ENCODE data around the gene KIF16B. TPM values are rescaled to one million over a fixed set of nuclear protein-coding genes. Genes with fewer than 3 reads are reported as not detected.

Gene KIF16B
- total RNA-seq, 1 experiment from 2014 or later = 16.6 TPM

DNA sequence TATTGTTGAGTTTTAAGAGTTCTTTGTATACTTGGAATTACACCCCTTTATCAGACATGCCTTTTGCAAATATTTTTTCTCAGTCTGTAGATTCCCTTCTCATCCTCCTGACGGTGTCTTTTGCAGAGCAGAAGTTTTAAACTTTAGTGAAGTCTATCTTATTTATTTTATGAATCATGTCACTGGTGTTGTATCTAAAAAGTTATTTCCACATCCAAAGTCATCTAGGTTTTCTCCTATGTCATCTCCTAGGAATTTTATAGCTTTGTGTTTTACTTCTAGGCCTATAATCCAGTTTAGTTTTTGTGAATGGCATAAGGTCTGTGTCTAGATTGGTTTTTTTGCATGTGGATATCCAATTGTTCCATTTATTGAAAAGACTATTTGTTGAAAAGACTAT is 271.3 kb downstream of the KIF16B start:
- Histone ChIP-seq H3K36me3 (ENCODE audit: control insufficient read depth, insufficient read depth, low read length) (no peaks in the 10 kb centered on the region), H3K9me3 (ENCODE audit: control insufficient read depth, insufficient read depth, low read depth, low read length) (peaks cover 10% of the 10 kb centered on the region; the same call in 1 of the 2 replicates), H3K4me3 (ENCODE audit: low read depth in 2 of 2, low read length in 2 of 2) (no peak overlapping the region), H3K4me1 (ENCODE audit: control insufficient read depth, insufficient read depth, low read length) (no peaks in the 10 kb centered on the region), H3K27ac (ENCODE audit: low read length) (no peak overlapping the region), H3K27me3 (ENCODE audit: control insufficient read depth, insufficient read depth, low read length) (no peaks in the 10 kb centered on the region)
- DNase-seq (ENCODE audit: low read depth, low spot score) (no peak), ATAC-seq (no peak)
- TF ChIP-seq CTCF (IDR thresholded peaks at IDR 0.05) (no peak), POLR2AphosphoS5 (IDR thresholded peaks at IDR 0.05; ENCODE audit: low read depth, low read length) (no peak), TCF7L2 (IDR thresholded peaks at IDR 0.05; ENCODE audit: low read depth, low read length) (no peak), SIN3A (IDR thresholded peaks at IDR 0.05; ENCODE audit: borderline replicate concordance, insufficient read depth, low read depth, low read length) (no peak)
- TF ChIP-seq, protein P1, sequence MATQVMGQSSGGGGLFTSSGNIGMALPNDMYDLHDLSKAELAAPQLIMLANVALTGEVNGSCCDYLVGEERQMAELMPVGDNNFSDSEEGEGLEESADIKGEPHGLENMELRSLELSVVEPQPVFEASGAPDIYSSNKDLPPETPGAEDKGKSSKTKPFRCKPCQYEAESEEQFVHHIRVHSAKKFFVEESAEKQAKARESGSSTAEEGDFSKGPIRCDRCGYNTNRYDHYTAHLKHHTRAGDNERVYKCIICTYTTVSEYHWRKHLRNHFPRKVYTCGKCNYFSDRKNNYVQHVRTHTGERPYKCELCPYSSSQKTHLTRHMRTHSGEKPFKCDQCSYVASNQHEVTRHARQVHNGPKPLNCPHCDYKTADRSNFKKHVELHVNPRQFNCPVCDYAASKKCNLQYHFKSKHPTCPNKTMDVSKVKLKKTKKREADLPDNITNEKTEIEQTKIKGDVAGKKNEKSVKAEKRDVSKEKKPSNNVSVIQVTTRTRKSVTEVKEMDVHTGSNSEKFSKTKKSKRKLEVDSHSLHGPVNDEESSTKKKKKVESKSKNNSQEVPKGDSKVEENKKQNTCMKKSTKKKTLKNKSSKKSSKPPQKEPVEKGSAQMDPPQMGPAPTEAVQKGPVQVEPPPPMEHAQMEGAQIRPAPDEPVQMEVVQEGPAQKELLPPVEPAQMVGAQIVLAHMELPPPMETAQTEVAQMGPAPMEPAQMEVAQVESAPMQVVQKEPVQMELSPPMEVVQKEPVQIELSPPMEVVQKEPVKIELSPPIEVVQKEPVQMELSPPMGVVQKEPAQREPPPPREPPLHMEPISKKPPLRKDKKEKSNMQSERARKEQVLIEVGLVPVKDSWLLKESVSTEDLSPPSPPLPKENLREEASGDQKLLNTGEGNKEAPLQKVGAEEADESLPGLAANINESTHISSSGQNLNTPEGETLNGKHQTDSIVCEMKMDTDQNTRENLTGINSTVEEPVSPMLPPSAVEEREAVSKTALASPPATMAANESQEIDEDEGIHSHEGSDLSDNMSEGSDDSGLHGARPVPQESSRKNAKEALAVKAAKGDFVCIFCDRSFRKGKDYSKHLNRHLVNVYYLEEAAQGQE (IDR thresholded peaks at IDR 0.05; ENCODE audit: insufficient read depth in 1 of 2, low read depth in 2 of 2, low read length in 1 of 2) = no peak
- no TSS peak for BruUV-seq (replicated peaks)
- CTCF ChIA-PET = no interaction called here
- POLR2A ChIA-PET = no interaction called here
- intact Hi-C loops (cut with micrococcal nuclease; ENCODE audit: unreplicated experiment) (no loop called here), in situ Hi-C loops (cut with HindIII; ENCODE audit: low pct_unique_long_range_greater_than_20kb, low sequenced_read_pairs) (no loop called here)

DNA sequence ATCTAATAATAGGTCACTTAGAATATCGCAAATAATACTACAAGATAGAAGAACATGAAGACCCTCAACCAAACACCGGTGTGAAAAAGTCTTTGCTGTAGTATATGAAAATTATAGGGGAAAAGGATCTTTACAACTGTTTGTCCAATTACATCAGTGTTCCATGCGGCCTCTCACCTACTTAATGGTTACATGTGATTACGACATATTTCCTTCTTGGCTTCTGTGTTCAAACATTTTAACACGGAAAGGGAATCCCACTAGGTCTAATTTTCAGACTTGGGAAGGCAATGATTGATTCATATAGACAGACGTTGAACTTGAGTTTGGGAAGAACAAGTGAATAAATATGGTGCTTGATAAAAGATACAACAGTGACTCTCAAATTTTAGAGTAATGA is 273.4 kb downstream of the KIF16B start:
- Histone ChIP-seq H3K36me3 (ENCODE audit: control insufficient read depth, insufficient read depth, low read length) (no peaks in the 10 kb centered on the region), H3K27me3 (ENCODE audit: control insufficient read depth, insufficient read depth, low read length) (no peaks in the 10 kb centered on the region), H3K4me1 (ENCODE audit: control insufficient read depth, insufficient read depth, low read length) (no peaks in the 10 kb centered on the region), H3K4me3 (ENCODE audit: low read depth in 2 of 2, low read length in 2 of 2) (no peak overlapping the region), H3K27ac (ENCODE audit: low read length) (no peak overlapping the region), H3K9me3 (ENCODE audit: control insufficient read depth, insufficient read depth, low read depth, low read length) (peaks cover 10% of the 10 kb centered on the region; the same call in 1 of the 2 replicates)
- ChIA-PET POLR2A (no interaction called here), CTCF (no interaction called here)
- ATAC-seq (no peak), DNase-seq (ENCODE audit: low read depth, low spot score) (no peak)
- TF ChIP-seq SIN3A (IDR thresholded peaks at IDR 0.05; ENCODE audit: borderline replicate concordance, insufficient read depth, low read depth, low read length) (no peak), CTCF (IDR thresholded peaks at IDR 0.05) (no peak), POLR2AphosphoS5 (IDR thresholded peaks at IDR 0.05; ENCODE audit: low read depth, low read length) (no peak), TCF7L2 (IDR thresholded peaks at IDR 0.05; ENCODE audit: low read depth, low read length) (no peak)
- TF ChIP-seq, protein P1 (IDR thresholded peaks at IDR 0.05; ENCODE audit: insufficient read depth in 1 of 2, low read depth in 2 of 2, low read length in 1 of 2) = no peak
- in situ Hi-C loops (cut with HindIII; ENCODE audit: low pct_unique_long_range_greater_than_20kb, low sequenced_read_pairs) (no loop called here), intact Hi-C loops (cut with micrococcal nuclease; ENCODE audit: unreplicated experiment) (no loop called here)
- BruUV-seq (replicated peaks) = no TSS peak
